Measurements from ENCODE around the gene PRMT2.

The PRMT2 gene

DNA sequence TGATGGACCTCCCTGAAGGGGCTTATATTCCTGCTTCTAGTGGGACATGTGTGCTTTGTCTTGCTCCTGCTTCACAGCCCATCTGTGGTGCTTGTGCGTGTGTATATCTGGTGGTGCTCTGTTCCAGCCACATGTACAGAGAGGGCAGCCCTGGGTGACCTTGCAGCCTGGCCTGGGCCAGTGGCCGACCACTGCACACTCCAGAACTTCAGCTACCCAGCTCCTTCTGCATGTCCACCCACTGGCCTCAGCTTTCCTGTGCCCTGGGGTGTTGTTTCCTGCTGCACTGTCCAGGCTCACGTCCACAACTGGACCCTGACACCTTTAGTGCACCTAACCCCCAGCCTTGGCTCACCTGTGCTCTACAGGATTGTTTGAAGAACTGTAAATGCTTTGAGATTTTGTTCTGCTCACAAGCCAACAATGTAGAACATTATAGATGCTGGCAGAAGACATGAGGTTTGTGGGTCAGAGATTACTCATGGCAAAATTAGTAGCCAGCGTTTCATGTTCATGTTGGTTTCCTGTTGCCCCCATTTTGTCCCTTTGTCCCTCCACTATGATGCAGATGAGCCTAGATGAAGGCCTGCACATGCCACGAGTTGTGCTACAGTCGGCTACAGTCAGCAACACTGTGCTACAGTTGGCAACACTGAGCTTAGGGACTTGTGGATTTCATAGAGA, 25.3 kb upstream of the PRMT2 start:
- Histone ChIP-seq H3K27me3 (replicated peaks; ENCODE audit: control insufficient read depth, insufficient read depth, low read length) (no peaks in the 10 kb centered on the region), H3K4me3 (replicated peaks; ENCODE audit: low read depth, low read length) (no peak overlapping the region), H3K36me3 (ENCODE audit: control insufficient read depth, insufficient read depth, low read length) (no peaks in the 10 kb centered on the region)
- TF ChIP-seq, protein P1, sequence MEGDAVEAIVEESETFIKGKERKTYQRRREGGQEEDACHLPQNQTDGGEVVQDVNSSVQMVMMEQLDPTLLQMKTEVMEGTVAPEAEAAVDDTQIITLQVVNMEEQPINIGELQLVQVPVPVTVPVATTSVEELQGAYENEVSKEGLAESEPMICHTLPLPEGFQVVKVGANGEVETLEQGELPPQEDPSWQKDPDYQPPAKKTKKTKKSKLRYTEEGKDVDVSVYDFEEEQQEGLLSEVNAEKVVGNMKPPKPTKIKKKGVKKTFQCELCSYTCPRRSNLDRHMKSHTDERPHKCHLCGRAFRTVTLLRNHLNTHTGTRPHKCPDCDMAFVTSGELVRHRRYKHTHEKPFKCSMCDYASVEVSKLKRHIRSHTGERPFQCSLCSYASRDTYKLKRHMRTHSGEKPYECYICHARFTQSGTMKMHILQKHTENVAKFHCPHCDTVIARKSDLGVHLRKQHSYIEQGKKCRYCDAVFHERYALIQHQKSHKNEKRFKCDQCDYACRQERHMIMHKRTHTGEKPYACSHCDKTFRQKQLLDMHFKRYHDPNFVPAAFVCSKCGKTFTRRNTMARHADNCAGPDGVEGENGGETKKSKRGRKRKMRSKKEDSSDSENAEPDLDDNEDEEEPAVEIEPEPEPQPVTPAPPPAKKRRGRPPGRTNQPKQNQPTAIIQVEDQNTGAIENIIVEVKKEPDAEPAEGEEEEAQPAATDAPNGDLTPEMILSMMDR (IDR thresholded peaks at IDR 0.05; ENCODE audit: insufficient read depth, low read length, poor library complexity, severe bottlenecking), result no peak
- DNase-seq (ENCODE audit: extremely low read depth, insufficient read length), result no peak

DNA sequence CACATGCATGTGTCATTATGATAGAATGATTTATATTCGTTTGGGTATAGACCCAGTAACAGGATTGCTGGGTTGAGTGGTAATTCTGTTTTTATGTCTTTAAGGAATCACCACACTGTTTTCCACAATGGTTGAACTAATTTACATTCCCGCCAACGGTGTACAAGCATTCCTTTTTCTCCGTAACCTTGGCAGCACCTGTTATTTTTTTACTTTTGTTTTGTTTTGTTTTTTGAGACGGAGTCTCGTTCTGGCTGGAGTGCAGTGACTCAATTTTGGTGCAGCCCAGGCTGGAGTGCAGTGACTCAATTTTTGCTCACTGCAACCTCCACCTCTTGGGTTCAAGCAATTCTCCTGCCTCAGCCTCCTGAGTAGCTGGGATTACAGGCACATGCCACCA, 22.1 kb upstream of the PRMT2 start:
- no peak for DNase-seq (ENCODE audit: extremely low read depth, insufficient read length)

DNA sequence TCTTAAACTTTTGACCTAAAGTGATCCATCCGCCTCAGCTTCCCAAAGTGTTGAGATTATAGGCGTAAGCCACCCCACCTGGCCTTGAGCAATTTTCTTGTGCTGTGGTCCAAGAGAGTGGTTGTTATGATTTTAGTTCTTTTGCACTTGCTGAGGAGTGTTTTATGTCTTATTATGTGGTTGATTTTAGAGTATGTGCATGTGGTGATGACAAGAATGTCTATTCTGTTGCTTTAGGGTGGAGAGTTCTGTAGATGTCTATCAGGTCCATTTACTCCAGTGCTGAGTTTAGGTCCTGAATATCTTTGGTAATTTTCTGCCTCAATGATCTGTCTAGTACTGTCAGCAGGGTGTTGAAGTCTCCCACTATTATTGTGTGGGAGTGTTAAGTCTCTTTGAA, 19.4 kb upstream of the PRMT2 start:
- DNase-seq (ENCODE audit: extremely low read depth, insufficient read length), result no peak
- no peaks in the 10 kb centered on the region for H3K36me3 ChIP-seq (ENCODE audit: control insufficient read depth, insufficient read depth, low read length)

More for the DNA sequence above, 22.1 kb upstream of the PRMT2 start:
- TF ChIP-seq, protein P1 (IDR thresholded peaks at IDR 0.05; ENCODE audit: insufficient read depth, low read length, poor library complexity, severe bottlenecking), result no peak
- no peaks in the 10 kb centered on the region for H3K27me3 ChIP-seq (replicated peaks; ENCODE audit: control insufficient read depth, insufficient read depth, low read length)
- no peak overlapping the region for H3K4me3 ChIP-seq (replicated peaks; ENCODE audit: low read depth, low read length)
- H3K36me3 ChIP-seq (ENCODE audit: control insufficient read depth, insufficient read depth, low read length), result no peaks in the 10 kb centered on the region

DNA sequence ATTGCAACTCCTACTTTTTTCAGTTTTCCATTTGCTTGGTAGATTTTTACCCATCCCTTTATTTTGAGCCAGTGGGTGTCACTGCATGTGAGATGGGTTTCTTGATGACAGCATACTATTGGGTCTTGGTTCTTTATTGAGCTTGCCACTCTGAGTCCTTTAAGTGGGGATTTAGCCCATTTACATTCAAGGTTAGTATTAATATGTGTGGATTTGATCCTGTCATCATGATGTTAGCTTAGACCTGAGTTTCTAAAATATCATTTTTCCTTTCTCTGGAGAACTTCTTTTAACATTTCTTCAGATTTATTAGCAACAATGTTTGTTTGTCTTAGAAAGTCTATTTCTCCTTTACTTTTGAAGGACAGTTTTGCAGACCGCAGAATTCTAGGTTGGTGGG, 18.8 kb upstream of the PRMT2 start:
- Histone ChIP-seq H3K27me3 (replicated peaks; ENCODE audit: control insufficient read depth, insufficient read depth, low read length) (no peaks in the 10 kb centered on the region), H3K36me3 (ENCODE audit: control insufficient read depth, insufficient read depth, low read length) (no peaks in the 10 kb centered on the region), H3K4me3 (replicated peaks; ENCODE audit: low read depth, low read length) (no peak overlapping the region)
- no peak for DNase-seq (ENCODE audit: extremely low read depth, insufficient read length)
- TF ChIP-seq, protein P1 (IDR thresholded peaks at IDR 0.05; ENCODE audit: insufficient read depth, low read length, poor library complexity, severe bottlenecking), result no peak

More for the DNA sequence above, 19.4 kb upstream of the PRMT2 start:
- TF ChIP-seq, protein P1 (IDR thresholded peaks at IDR 0.05; ENCODE audit: insufficient read depth, low read length, poor library complexity, severe bottlenecking), result no peak
- H3K27me3 ChIP-seq (replicated peaks; ENCODE audit: control insufficient read depth, insufficient read depth, low read length), result no peaks in the 10 kb centered on the region
- no peak overlapping the region for H3K4me3 ChIP-seq (replicated peaks; ENCODE audit: low read depth, low read length)

DNA sequence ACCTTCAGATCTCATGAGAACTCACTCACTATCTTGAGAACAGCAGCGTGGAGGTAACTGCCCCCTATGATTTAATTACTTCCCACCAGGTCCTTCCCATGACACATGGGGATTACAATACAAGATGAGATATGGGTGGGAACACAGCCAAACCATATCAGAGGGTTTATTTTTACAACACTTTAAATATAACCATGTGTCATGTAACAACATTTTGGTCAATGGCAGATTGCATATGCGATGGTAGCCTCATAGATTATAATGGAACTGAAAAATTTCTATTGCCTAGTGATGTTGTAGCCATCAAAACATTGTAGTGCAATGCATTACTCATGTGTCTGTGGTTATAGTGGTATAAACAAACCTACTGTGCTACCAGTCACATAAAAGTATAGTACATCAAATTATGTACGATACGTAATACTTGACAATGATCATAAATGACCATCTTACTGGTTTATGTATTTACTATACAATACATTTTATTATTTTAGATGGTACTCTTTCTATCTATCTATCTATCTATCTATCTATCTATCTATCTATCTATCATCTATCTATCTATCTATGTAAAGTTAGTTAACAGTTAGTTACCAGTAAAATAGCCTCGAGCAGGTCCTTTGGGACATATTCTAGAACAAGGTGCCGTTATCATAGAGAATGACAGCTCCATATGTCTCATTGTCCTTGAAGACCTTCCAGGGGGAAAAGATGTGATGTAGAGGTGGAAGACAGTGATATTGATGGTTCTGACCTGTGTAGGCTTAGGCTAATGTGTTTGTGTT, 18.0 kb upstream of the PRMT2 start:
- no peaks in the 10 kb centered on the region for H3K27me3 ChIP-seq (replicated peaks; ENCODE audit: control insufficient read depth, insufficient read depth, low read length)

More for the DNA sequence above, 18.0 kb upstream of the PRMT2 start:
- Histone ChIP-seq H3K36me3 (ENCODE audit: control insufficient read depth, insufficient read depth, low read length) (no peaks in the 10 kb centered on the region), H3K4me3 (replicated peaks; ENCODE audit: low read depth, low read length) (no peak overlapping the region)
- TF ChIP-seq, protein P1 (IDR thresholded peaks at IDR 0.05; ENCODE audit: insufficient read depth, low read length, poor library complexity, severe bottlenecking), result no peak
- DNase-seq (ENCODE audit: extremely low read depth, insufficient read length), result no peak
